HFFc6 (cell line): ENCODE data around the gene MRPL27. TPM values are rescaled to one million over a fixed set of nuclear protein-coding genes. Genes with fewer than 3 reads are reported as not detected.
"Not testable (repeated sequence)": the region's sequence is repeated elsewhere in the genome, so short reads cannot be mapped to it uniquely, and the experiment has no call there.

Source experiments
- DNase-seq: peaks from one replicate; pipeline ENCODE4 v3.0.0-alpha.2; 2018
- H3K27ac Mint-ChIP-seq: 2 replicates; pipeline ENCODE4 v1.8.0; 2020; ENCODE audit warnings: mild to moderate bottlenecking, mixed read lengths
- H3K27me3 Mint-ChIP-seq: 2 replicates; pipeline ENCODE4 v1.8.0; 2021; ENCODE audit warnings: mild to moderate bottlenecking, moderate library complexity, mixed read lengths; ENCODE audit not compliant: insufficient read depth
- H3K36me3 Mint-ChIP-seq: 2 replicates; pipeline ENCODE4 v1.8.0; 2021; ENCODE audit warnings: low read depth, mixed read lengths
- H3K4me1 Mint-ChIP-seq: 2 replicates; pipeline ENCODE4 v1.8.0; 2020; ENCODE audit warnings: low read depth, mixed read lengths
- H3K4me3 Mint-ChIP-seq: 2 replicates; pipeline ENCODE4 v1.8.0; 2020; ENCODE audit warnings: mild to moderate bottlenecking, moderate library complexity, mixed read lengths
- H3K9me3 Mint-ChIP-seq: 2 replicates; pipeline ENCODE4 v1.8.0; 2020; ENCODE audit warnings: mild to moderate bottlenecking, mixed read lengths
- CTCF ChIP-seq: fragments of 200-600 bp; sonication (generic); IDR thresholded peaks from 2 replicates; pipeline ENCODE4 v1.5.0; 2021; ENCODE audit warnings: antibody characterized with exemption, mild to moderate bottlenecking
- total RNA-seq, 6 experiments: library from RNA; stranded (reverse); fragmentation: NEBNext Ultra II Directional; extraction: Animal tissue kit (Norgen Biotek cat#: 25700); gene quantifications; 2 replicates in 1 of 6; 3 replicates in 5 of 6; pipeline ENCODE4 v1.2.3, GENCODE V29; 2021

The MRPL27 gene
- total RNA-seq, 6 experiments from 2014 or later: 70.0 to 78.7 (median 75.0) TPM

- no peak for DNase-seq
- no peak for TF ChIP-seq CTCF
- Mint-ChIP-seq H3K4me1 (peaks cover 14% of the 10 kb centered on the region), H3K27ac (peak overlapping the region; percentile 10; the same call in 1 of the 2 replicates), H3K9me3 (no peaks in the 10 kb centered on the region), H3K36me3 (no peaks in the 10 kb centered on the region), H3K4me3 (no peak overlapping the region), H3K27me3 (peaks cover 2% of the 10 kb centered on the region)
These were observed 41.8 kb upstream of the MRPL27 start for GRCh38 chr17:50414808-50415207.

- Mint-ChIP-seq H3K9me3 (no peaks in the 10 kb centered on the region), H3K36me3 (no peaks in the 10 kb centered on the region)
- no peak for DNase-seq
These were observed 39.3 kb upstream of the MRPL27 start for GRCh38 chr17:50412188-50412732.

GRCh38 chr17:50407921-50408320, 34.9 kb upstream of the MRPL27 start:
- no peaks in the 10 kb centered on the region for H3K9me3 Mint-ChIP-seq
- peaks cover 25% of the 10 kb centered on the region for H3K27me3 Mint-ChIP-seq
- DNase-seq: no peak
- H3K36me3 Mint-ChIP-seq: no peaks in the 10 kb centered on the region
- H3K4me1 Mint-ChIP-seq: no peaks in the 10 kb centered on the region
- no peak for TF ChIP-seq CTCF
- H3K27ac Mint-ChIP-seq: no peak overlapping the region
- no peak overlapping the region for H3K4me3 Mint-ChIP-seq

More at GRCh38 chr17:50412188-50412732, 39.3 kb upstream of the MRPL27 start:
- H3K4me3 Mint-ChIP-seq: no peak overlapping the region
- peaks cover 14% of the 10 kb centered on the region for H3K4me1 Mint-ChIP-seq
- peaks cover 8% of the 10 kb centered on the region for H3K27me3 Mint-ChIP-seq
- no peak overlapping the region for H3K27ac Mint-ChIP-seq
- TF ChIP-seq CTCF: no peak

- Mint-ChIP-seq H3K9me3 (no peaks in the 10 kb centered on the region), H3K4me3 (no peak overlapping the region), H3K27ac (no peak overlapping the region), H3K27me3 (peaks cover 25% of the 10 kb centered on the region), H3K4me1 (no peaks in the 10 kb centered on the region), H3K36me3 (no peaks in the 10 kb centered on the region)
- no peak for DNase-seq
- TF ChIP-seq CTCF: no peak
These were observed 33.6 kb upstream of the MRPL27 start for GRCh38 chr17:50406578-50406977.

GRCh38 chr17:50405351-50405750, 32.4 kb upstream of the MRPL27 start:
- not testable (repeated sequence) for H3K36me3 Mint-ChIP-seq, H3K4me1 Mint-ChIP-seq, H3K27ac Mint-ChIP-seq, H3K4me3 Mint-ChIP-seq, H3K9me3 Mint-ChIP-seq, DNase-seq
- H3K27me3 Mint-ChIP-seq: peaks cover 29% of the 10 kb centered on the region

GRCh38 chr17:50399591-50399990, 26.6 kb upstream of the MRPL27 start:
- not testable (repeated sequence) for DNase-seq, H3K27ac Mint-ChIP-seq, H3K9me3 Mint-ChIP-seq, H3K27me3 Mint-ChIP-seq, H3K4me3 Mint-ChIP-seq
- peaks cover 15% of the 10 kb centered on the region for H3K4me1 Mint-ChIP-seq
- peaks cover 22% of the 10 kb centered on the region for H3K36me3 Mint-ChIP-seq

- not testable (repeated sequence) for H3K9me3 Mint-ChIP-seq, H3K27ac Mint-ChIP-seq, H3K27me3 Mint-ChIP-seq, DNase-seq, H3K4me3 Mint-ChIP-seq
- Mint-ChIP-seq H3K36me3 (peaks cover 30% of the 10 kb centered on the region), H3K4me1 (peaks cover 24% of the 10 kb centered on the region)
These were observed 25.7 kb upstream of the MRPL27 start for GRCh38 chr17:50398672-50399071.
